WI38 (cell line): Measurements from ENCODE around the gene DCAF15.
A peak's percentile ranks its signal among the peaks of the same experiment; 100 is the strongest.

Experiments
- H3K4me3 ChIP-seq: 2 replicates; pipeline ENCODE4 v1.5.1; 2011; ENCODE audit warnings: low read depth, mild to moderate bottlenecking, control low read depth, low read length
- TF ChIP-seq, protein P1 (sequence below): IDR thresholded peaks from 2 replicates; pipeline ENCODE4 v1.5.1; 2012; ENCODE audit warnings: low read depth, mild to moderate bottlenecking, control low read depth, low read length

DCAF15 gene

DNA sequence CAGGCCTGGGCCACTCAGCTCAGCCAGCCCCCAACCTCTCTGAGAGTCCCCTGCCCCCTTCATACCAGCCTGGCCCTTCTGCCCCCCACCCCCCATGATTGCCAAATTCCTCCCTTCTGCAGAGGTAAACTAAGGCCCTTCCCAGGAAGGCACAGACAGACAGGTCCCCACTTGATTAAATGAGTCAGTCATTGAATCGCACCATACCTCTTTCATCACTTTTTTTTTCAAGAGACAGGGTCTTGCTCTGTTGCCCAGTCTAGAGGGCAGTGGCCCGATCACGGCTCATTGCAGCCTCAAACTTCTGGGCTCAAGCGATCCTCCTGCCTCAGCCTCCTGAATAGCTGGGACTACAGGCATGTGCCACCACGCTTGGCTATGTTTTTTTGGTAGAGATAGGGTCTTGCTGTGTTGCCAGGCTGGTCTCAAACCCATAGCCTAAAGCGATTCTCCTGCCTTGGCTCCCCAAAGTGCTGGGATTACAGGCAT is 20.1 kb upstream of the DCAF15 start:
- H3K4me3 ChIP-seq: no peak overlapping the region
- TF ChIP-seq, protein P1, sequence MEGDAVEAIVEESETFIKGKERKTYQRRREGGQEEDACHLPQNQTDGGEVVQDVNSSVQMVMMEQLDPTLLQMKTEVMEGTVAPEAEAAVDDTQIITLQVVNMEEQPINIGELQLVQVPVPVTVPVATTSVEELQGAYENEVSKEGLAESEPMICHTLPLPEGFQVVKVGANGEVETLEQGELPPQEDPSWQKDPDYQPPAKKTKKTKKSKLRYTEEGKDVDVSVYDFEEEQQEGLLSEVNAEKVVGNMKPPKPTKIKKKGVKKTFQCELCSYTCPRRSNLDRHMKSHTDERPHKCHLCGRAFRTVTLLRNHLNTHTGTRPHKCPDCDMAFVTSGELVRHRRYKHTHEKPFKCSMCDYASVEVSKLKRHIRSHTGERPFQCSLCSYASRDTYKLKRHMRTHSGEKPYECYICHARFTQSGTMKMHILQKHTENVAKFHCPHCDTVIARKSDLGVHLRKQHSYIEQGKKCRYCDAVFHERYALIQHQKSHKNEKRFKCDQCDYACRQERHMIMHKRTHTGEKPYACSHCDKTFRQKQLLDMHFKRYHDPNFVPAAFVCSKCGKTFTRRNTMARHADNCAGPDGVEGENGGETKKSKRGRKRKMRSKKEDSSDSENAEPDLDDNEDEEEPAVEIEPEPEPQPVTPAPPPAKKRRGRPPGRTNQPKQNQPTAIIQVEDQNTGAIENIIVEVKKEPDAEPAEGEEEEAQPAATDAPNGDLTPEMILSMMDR: no peak

DNA sequence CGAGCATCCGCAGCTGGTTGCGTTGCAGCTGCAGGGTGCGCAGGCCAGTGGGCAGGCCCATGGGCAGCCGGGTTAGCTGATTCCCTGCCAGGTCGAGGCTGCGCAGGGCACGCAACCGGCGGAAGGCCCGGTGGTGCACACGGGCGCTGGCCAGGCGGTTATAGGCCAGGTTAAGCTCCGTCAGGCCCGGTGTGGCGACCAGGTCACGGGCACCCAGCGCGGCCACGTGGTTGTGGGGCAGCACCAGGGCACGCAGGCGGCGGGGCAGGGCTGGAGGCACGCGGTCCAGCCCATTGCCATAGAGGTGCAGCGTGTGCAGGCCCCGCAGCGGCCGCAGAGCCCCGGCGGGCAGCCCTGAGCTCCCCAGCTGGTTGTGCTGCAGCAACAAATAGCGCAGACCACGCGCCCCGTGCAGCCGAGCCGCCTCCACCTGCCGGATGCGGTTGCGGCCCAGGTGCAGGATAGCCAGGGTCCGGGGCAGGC is 19.4 kb upstream of the DCAF15 start:
- no peak overlapping the region for H3K4me3 ChIP-seq
- TF ChIP-seq, protein P1: no peak

DNA sequence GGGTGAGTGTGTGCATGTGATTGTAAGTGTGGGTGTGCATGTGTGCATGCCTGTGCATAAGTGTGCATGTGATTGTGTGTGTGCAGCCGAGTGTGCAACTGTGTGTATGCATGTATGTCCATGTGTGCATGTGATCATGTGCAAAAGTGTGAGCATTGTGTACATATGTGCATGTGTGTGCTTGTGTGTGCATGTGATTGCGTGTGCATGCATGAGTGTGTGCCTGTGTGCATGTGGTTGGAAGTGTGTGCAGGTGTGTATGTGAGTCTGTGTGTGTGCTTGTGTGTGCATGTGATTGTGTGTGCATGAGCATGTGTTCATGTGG is 17.6 kb upstream of the DCAF15 start:
- TF ChIP-seq, protein P1: no peak
- H3K4me3 ChIP-seq: no peak overlapping the region

DNA sequence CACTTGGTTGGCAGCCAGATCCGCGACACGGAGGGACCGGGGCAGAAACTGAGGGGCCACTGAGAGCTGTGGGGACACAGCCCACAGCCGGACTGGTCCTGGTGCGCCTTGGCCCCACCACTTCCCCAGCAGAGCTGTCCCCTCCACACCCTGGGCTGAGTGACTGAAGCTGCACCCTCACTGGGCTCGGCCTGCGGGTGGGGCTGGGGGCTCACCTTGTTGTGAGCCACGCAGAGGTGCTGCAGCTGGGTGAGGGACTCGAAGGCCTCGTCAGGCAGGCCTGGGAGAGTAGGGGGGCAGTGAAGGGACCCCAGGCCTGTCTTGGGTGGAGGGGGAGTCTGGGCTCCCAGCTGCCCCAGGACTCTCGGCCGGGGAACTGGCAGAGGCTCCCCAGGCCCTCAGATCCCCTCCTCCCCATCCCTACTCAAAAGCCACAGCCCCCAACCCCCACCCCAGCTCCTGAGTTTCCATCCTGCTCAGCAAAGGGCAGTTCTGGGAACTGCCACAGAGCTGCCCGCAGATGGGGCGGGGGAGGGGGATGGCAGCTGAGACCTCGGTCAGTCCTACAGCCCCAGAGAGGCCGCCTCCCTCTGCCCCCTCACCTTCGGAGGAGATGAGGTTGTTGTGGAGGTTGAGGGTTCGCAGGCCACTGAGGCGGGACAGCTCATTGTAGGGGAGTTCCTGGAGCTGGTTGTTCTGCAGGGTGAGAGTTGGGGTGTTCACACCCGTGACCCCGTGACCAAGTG is 16.4 kb upstream of the DCAF15 start:
- H3K4me3 ChIP-seq: no peak overlapping the region
- TF ChIP-seq, protein P1: no peak

DNA sequence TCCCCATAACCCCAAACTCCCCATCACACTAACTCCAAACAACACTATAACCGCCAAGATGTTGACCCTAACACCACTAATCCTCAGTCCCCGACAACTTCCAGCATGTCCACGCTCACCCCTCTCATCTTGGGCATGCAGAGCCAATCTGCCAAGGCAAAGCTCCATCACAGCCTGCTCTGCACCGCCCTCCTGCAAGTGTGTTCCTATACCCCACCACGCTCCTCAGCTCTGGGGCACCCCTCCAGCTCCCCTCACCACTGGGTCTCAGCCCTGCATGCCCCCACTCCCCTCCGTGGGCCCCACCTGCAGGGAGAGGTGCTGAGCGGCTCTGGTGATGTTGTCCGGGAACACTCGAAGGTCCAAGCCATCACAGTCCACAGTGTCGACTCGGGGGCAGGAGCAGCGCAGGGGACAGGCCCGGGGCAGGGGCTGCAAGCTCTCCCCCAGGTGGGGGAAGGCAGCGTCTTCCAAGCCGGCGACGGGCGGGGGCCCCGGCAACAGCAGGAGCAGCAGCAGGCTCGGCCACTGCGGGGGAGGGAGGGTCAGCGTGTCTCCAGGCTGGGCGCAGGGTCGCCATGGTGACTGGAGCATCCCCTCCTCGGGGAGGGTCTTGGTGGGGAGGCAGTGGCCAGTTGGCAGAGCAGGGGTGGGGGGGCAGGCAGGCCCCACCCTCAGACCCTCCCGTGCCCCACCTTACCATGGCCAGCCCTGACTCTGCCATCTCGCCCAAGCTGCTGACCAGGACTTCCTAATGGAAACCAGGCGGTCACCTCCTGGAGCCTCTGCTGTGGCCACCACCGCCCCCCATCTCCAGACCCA is 14.6 kb upstream of the DCAF15 start:
- peak overlapping the region; percentile 52 for H3K4me3 ChIP-seq
- TF ChIP-seq, protein P1: no peak

DNA sequence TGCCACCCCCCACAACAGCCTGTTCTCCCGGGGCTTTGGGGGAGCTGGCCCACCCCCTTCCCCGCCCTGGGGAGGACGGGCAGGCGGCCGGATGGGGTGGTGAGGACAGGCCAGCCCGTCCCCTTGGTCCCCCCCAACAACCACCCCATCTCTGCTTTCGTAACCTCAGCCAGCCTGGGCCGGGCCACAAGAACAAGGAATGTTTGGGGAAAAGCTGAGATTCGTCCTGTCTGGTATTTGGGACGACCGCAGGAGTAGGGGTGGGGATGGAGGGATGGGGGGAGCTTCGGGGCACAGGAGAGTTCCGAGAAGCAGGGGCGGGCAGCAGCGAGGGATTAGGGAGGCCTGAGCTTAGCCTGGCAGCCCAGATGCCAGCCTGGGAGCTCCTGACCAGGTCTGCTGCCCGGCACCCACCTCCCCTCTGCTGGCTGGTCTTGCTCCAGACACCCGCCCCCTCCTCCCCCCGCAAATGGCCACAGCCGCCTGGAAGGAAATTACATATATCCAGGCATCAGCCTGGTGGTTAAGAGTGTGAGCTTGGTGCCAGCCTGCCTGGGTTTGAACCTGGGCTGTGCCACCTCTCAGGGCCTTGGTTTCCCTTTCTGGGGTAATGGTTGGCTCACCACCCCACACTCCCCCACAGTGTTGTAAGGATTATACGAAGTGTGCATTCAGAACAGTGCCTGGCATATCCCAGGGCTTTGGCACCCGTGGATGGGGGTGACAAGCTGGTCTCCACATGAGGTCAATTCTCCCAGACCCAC is 13.8 kb upstream of the DCAF15 start, which contains the start of gene PODNL1:
TSS of gene PODNL1 (minus strand) at position 117 of the 764 bp plus-strand sequence. CDS start 236 bp downstream, outside the sequence.
- peak within 1 kb of the TSS; percentile 52 for H3K4me3 ChIP-seq

More for the DNA sequence above, 13.8 kb upstream of the DCAF15 start, which contains the start of gene PODNL1:
- TF ChIP-seq, protein P1: no peak
